ENCODE data around the gene SLC24A3.

Gene SLC24A3

GRCh38 chr20:19562426-19562825 lies 350.0 kb downstream of the SLC24A3 start:
- no peak for DNase-seq

GRCh38 chr20:19564261-19564660 lies 351.8 kb downstream of the SLC24A3 start:
- no peak for DNase-seq

- no peak for DNase-seq
These were observed 353.3 kb downstream of the SLC24A3 start for GRCh38 chr20:19565736-19566135.

GRCh38 chr20:19566226-19566945 lies 353.9 kb downstream of the SLC24A3 start:
- DNase-seq = no peak

GRCh38 chr20:19568128-19568527 lies 355.7 kb downstream of the SLC24A3 start:
- DNase-seq = no peak

- DNase-seq = no peak
These were observed 359.6 kb downstream of the SLC24A3 start for GRCh38 chr20:19571996-19572395.

GRCh38 chr20:19577692-19578091 lies 365.2 kb downstream of the SLC24A3 start:
- DNase-seq = no peak

GRCh38 chr20:19582782-19583181 lies 370.3 kb downstream of the SLC24A3 start:
- DNase-seq = no peak

- DNase-seq = no peak
These were observed 371.2 kb downstream of the SLC24A3 start for GRCh38 chr20:19583532-19584175.

GRCh38 chr20:19588241-19588640 lies 375.8 kb downstream of the SLC24A3 start:
- DNase-seq = no peak

- DNase-seq = no peak
These were observed 376.3 kb downstream of the SLC24A3 start for GRCh38 chr20:19588732-19589131.

- DNase-seq = no peak
These were observed 377.4 kb downstream of the SLC24A3 start for GRCh38 chr20:19589787-19590362.

GRCh38 chr20:19590382-19590781 lies 377.9 kb downstream of the SLC24A3 start:
- DNase-seq = no peak

GRCh38 chr20:19593762-19594161 lies 381.3 kb downstream of the SLC24A3 start:
- DNase-seq = no peak

- DNase-seq = no peak
These were observed 382.5 kb downstream of the SLC24A3 start for GRCh38 chr20:19594896-19595295.

GRCh38 chr20:19598117-19598850 lies 385.8 kb downstream of the SLC24A3 start:
- DNase-seq = no peak

- no peak for DNase-seq
These were observed 386.8 kb downstream of the SLC24A3 start for GRCh38 chr20:19599200-19599599.

- DNase-seq = no peak
These were observed 387.6 kb downstream of the SLC24A3 start for GRCh38 chr20:19600042-19600441.

- no peak for DNase-seq
These were observed 388.8 kb downstream of the SLC24A3 start for GRCh38 chr20:19601126-19601810.

GRCh38 chr20:19602675-19603375 lies 390.4 kb downstream of the SLC24A3 start:
- no peak for DNase-seq

GRCh38 chr20:19603376-19603750 lies 390.9 kb downstream of the SLC24A3 start:
- no peak for DNase-seq

GRCh38 chr20:19605786-19606485 lies 393.5 kb downstream of the SLC24A3 start:
- no peak for DNase-seq

Data from bone marrow (tissue), 2 donors.